Fibroblast of skin of left biceps (primary cell): ENCODE measurements around the gene CRABP2.

ENCODE experiments used
- DNase-seq, 2 experiments: peaks; one replicate each; pipeline ENCODE4 v3.0.0-alpha.2; 2013; ENCODE audit warnings: low read depth in 2 of 2

CRABP2 gene

GRCh38 chr1:156705321-156705917, at the start of gene CRABP2:
Gene CRABP2, minus strand, starts transcription at chr1:156705583. Its CDS starts 137 bp downstream, at chr1:156705446.
- no peak for DNase-seq

- no peak for DNase-seq
These were observed 48.8 kb upstream of the CRABP2 start for GRCh38 chr1:156754219-156754618.

- DNase-seq = no peak
These were observed 47.6 kb upstream of the CRABP2 start for GRCh38 chr1:156752843-156753482.

GRCh38 chr1:156751757-156752481, 46.5 kb upstream of the CRABP2 start:
- DNase-seq = peak; percentile 90 to 92

GRCh38 chr1:156751451-156751756, 46.0 kb upstream of the CRABP2 start, which contains the start of gene HDGF:
Gene HDGF, minus strand, starts transcription at chr1:156751675. Its CDS starts 246 bp downstream, at chr1:156751429.
- no peak for DNase-seq

GRCh38 chr1:156750711-156751450, 45.5 kb upstream of the CRABP2 start:
- no peak for DNase-seq

- DNase-seq = no peak
These were observed 44.8 kb upstream of the CRABP2 start for GRCh38 chr1:156750191-156750672.

GRCh38 chr1:156749419-156750118, 44.2 kb upstream of the CRABP2 start:
- DNase-seq = no peak

- no peak for DNase-seq
These were observed 43.5 kb upstream of the CRABP2 start for GRCh38 chr1:156748670-156749418.

GRCh38 chr1:156747742-156748669, 42.6 kb upstream of the CRABP2 start:
- DNase-seq = no peak

GRCh38 chr1:156746728-156747631, 41.6 kb upstream of the CRABP2 start:
- DNase-seq = peak; percentile 82 to 85

GRCh38 chr1:156746406-156746727, 41.0 kb upstream of the CRABP2 start:
- DNase-seq = no peak

- DNase-seq = no peak
These were observed 40.5 kb upstream of the CRABP2 start for GRCh38 chr1:156745881-156746280.

- DNase-seq = no peak
These were observed 39.5 kb upstream of the CRABP2 start for GRCh38 chr1:156744786-156745419.

- no peak for DNase-seq
These were observed 39.0 kb upstream of the CRABP2 start for GRCh38 chr1:156744344-156744743.

- DNase-seq = no peak
These were observed 38.3 kb upstream of the CRABP2 start for GRCh38 chr1:156743367-156744302.

- DNase-seq = no peak
These were observed 37.4 kb upstream of the CRABP2 start for GRCh38 chr1:156742801-156743200.
